Mesendoderm (in vitro differentiated cells): ENCODE results near the gene LAMA1.

Source experiments
- DNase-seq: peaks from one replicate; pipeline ENCODE4 v3.0.0; 2013
- H2AK5ac ChIP-seq: 2 replicates; pipeline ENCODE4 v1.6.1; 2013; ENCODE audit warnings: low read length, inconsistent platforms
- H2BK120ac ChIP-seq: 2 replicates; pipeline ENCODE4 v1.6.1; 2013; ENCODE audit warnings: low read depth, mild to moderate bottlenecking, low read length, moderate library complexity, mixed read lengths
- H2BK15ac ChIP-seq: replicated peaks from 2 replicates; pipeline ENCODE4 v1.6.1; 2013; ENCODE audit warnings: low read depth, mild to moderate bottlenecking, moderate library complexity
- H2BK5ac ChIP-seq: 2 replicates; pipeline ENCODE4 v1.6.1; 2013; ENCODE audit warnings: low read length, inconsistent platforms
- H3K18ac ChIP-seq: 2 replicates; pipeline ENCODE4 v1.6.1; 2013; ENCODE audit warnings: mild to moderate bottlenecking, low read length, mixed read lengths
- H3K23ac ChIP-seq: one replicate; pipeline ENCODE4 v1.6.1; 2013; ENCODE audit warnings: low read length
- H3K27ac ChIP-seq: 2 replicates; pipeline ENCODE4 v1.5.1; 2013; ENCODE audit warnings: low read depth, mild to moderate bottlenecking, inconsistent platforms, low read length, moderate library complexity
- H3K27me3 ChIP-seq: 2 replicates; pipeline ENCODE4 v1.6.1; 2013; ENCODE audit warnings: low read length, control low read depth, mild to moderate bottlenecking, inconsistent platforms; ENCODE audit not compliant: insufficient read depth, poor library complexity
- H3K36me3 ChIP-seq: 2 replicates; pipeline ENCODE4 v1.6.1; 2013; ENCODE audit warnings: low read length, inconsistent platforms; ENCODE audit not compliant: control insufficient read depth, insufficient read depth
- H3K4ac ChIP-seq: one replicate; pipeline ENCODE4 v1.6.1; 2013; ENCODE audit warnings: low read depth, mild to moderate bottlenecking, low read length, moderate library complexity
- H3K4me1 ChIP-seq: 2 replicates; pipeline ENCODE4 v1.6.1; 2013; ENCODE audit warnings: low read depth, low read length, inconsistent platforms; ENCODE audit not compliant: control insufficient read depth
- H3K4me2 ChIP-seq: 2 replicates; pipeline ENCODE4 v1.6.1; 2013; ENCODE audit warnings: low read length
- H3K4me3 ChIP-seq: 2 replicates; pipeline ENCODE4 v1.5.1; 2013; ENCODE audit warnings: mild to moderate bottlenecking, low read length
- H3K56ac ChIP-seq: one replicate; pipeline ENCODE4 v1.6.1; 2013; ENCODE audit warnings: low read length
- H3K79me1 ChIP-seq: 2 replicates; pipeline ENCODE4 v1.6.1; 2013; ENCODE audit warnings: low read length, inconsistent platforms
- H3K79me2 ChIP-seq: 2 replicates; pipeline ENCODE4 v1.6.1; 2013; ENCODE audit warnings: mild to moderate bottlenecking, low read length; ENCODE audit not compliant: control insufficient read depth, insufficient read depth
- H3K9ac ChIP-seq: 2 replicates; pipeline ENCODE4 v1.6.1; 2013; ENCODE audit warnings: low read length, inconsistent platforms
- H4K5ac ChIP-seq: one replicate; pipeline ENCODE4 v1.6.1; 2013; ENCODE audit warnings: low read length
- H4K8ac ChIP-seq: one replicate; pipeline ENCODE4 v1.6.1; 2013; ENCODE audit warnings: low read depth, mild to moderate bottlenecking, control low read depth, low read length, moderate library complexity
- WGBS: extraction: QIAGEN DNeasy Blood & Tissue Kit; methylation state at CpG from one replicate; pipeline ENCODE4 v1.1.7; 2013; ENCODE audit warnings: low lambda C conversion rate, missing lambda C conversion rate; ENCODE audit not compliant: insufficient coverage; ENCODE audit errors: extremely low coverage; 5-methylcytosine and 5-hydroxymethylcytosine counted together

The LAMA1 gene

DNA sequence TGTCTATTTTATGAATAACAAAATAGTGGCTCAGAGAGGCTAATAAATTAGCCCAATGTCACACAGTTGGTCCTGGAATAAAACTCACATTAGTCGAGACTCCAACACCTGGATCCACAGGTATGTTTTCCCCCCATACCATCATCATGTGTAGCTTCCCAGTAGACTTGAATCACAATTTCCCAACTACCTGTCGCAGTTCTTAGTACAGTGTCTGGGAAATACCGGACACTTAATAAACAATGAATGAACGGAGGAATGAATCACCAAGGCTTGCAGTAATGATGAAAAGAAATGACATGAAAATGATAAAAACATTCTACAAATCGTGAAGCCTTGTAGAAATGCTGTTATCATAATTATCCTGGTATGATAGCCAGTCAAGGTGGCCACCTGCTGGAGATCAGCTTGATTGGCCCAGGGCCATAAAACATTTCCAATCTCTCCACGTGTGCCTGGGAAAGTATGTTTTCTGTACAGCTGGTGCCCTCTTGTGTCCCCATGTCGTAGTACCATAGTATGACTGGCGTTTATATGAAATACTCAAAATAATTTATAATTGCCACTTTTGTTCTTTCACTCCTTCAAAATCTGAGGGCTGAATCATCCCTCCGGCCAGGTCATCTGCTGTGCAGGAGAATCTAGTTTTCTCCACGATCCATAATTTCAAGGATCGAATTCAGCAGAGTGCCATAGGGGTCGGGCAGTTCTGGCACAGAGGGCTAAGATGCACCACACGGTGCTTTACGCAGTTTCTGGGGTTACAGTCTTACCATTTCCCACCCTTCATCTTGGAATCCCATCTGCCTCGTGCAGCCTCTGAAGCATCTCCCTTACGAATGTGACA, 95.4 kb downstream of the LAMA1 start:
- H3K18ac ChIP-seq, result no peak overlapping the region
- H3K27ac ChIP-seq, result no peak overlapping the region
- no peak overlapping the region for H4K8ac ChIP-seq
- H2BK15ac ChIP-seq, result no peak overlapping the region
- no peaks in the 10 kb centered on the region for H3K4me1 ChIP-seq
- DNase-seq, result peak; percentile 56
- H3K36me3 ChIP-seq, result peaks cover 9% of the 10 kb centered on the region
- H3K4me2 ChIP-seq, result no peak overlapping the region
- H3K9ac ChIP-seq, result no peak overlapping the region
- no peak overlapping the region for H3K4me3 ChIP-seq
- no peak overlapping the region for H3K4ac ChIP-seq
- H3K27me3 ChIP-seq, result no peaks in the 10 kb centered on the region
- no peak overlapping the region for H3K56ac ChIP-seq
- H2BK5ac ChIP-seq, result no peak overlapping the region
- no peak overlapping the region for H4K5ac ChIP-seq
- H2AK5ac ChIP-seq, result no peak overlapping the region
- H3K79me1 ChIP-seq, result no peaks in the 10 kb centered on the region
- no peaks in the 10 kb centered on the region for H3K79me2 ChIP-seq
- WGBS, result no CpG with 5 or more reads among the region's 16 CpGs
- no peak overlapping the region for H3K23ac ChIP-seq
- no peak overlapping the region for H2BK120ac ChIP-seq

- WGBS, result 100% methylated on average over 1 of the region's 13 CpGs
- Histone ChIP-seq H3K79me2 (no peaks in the 10 kb centered on the region), H3K4me1 (no peaks in the 10 kb centered on the region), H3K23ac (no peak overlapping the region), H3K36me3 (peaks cover 9% of the 10 kb centered on the region), H3K4ac (no peak overlapping the region), H3K4me2 (no peak overlapping the region), H3K4me3 (no peak overlapping the region), H3K9ac (no peak overlapping the region), H2AK5ac (no peak overlapping the region), H3K27me3 (no peaks in the 10 kb centered on the region), H3K18ac (no peak overlapping the region), H2BK5ac (no peak overlapping the region), H3K79me1 (no peaks in the 10 kb centered on the region), H4K8ac (no peak overlapping the region), H2BK15ac (no peak overlapping the region), H4K5ac (no peak overlapping the region), H3K56ac (no peak overlapping the region), H2BK120ac (no peak overlapping the region), H3K27ac (no peak overlapping the region)
- peak; percentile 50 for DNase-seq
Measured at GRCh38 chr18:7020995-7021777, 96.4 kb downstream of the LAMA1 start.

GRCh38 chr18:7017013-7017412, 100.6 kb downstream of the LAMA1 start:
- Histone ChIP-seq H2BK5ac (no peak overlapping the region), H3K27ac (no peak overlapping the region), H2BK120ac (no peak overlapping the region), H3K4me1 (no peaks in the 10 kb centered on the region), H4K5ac (no peak overlapping the region), H3K4me3 (no peak overlapping the region), H3K4ac (no peak overlapping the region), H3K23ac (no peak overlapping the region), H3K36me3 (peaks cover 4% of the 10 kb centered on the region), H3K27me3 (no peaks in the 10 kb centered on the region), H3K79me2 (no peaks in the 10 kb centered on the region), H3K56ac (no peak overlapping the region), H3K79me1 (no peaks in the 10 kb centered on the region), H2BK15ac (no peak overlapping the region), H3K9ac (no peak overlapping the region), H2AK5ac (no peak overlapping the region), H3K4me2 (no peak overlapping the region), H3K18ac (no peak overlapping the region), H4K8ac (no peak overlapping the region)
- DNase-seq, result no peak
- no CpG with 5 or more reads among the region's 5 CpGs for WGBS

- Histone ChIP-seq H2BK5ac (no peak overlapping the region), H3K18ac (no peak overlapping the region), H3K4me1 (no peaks in the 10 kb centered on the region), H4K8ac (no peak overlapping the region), H2AK5ac (no peak overlapping the region), H3K36me3 (peaks cover 4% of the 10 kb centered on the region), H3K9ac (no peak overlapping the region), H3K23ac (no peak overlapping the region), H3K4ac (no peak overlapping the region), H3K4me3 (no peak overlapping the region), H3K79me1 (no peaks in the 10 kb centered on the region), H2BK15ac (no peak overlapping the region), H3K4me2 (no peak overlapping the region), H3K27me3 (no peaks in the 10 kb centered on the region), H3K27ac (no peak overlapping the region), H3K56ac (no peak overlapping the region), H2BK120ac (no peak overlapping the region), H4K5ac (no peak overlapping the region), H3K79me2 (no peaks in the 10 kb centered on the region)
- WGBS, result no CpG with 5 or more reads among the region's 19 CpGs
- DNase-seq, result no peak
Measured at GRCh38 chr18:7011142-7011541, 106.5 kb downstream of the LAMA1 start.

- no peak for DNase-seq
- Histone ChIP-seq H3K4ac (no peak overlapping the region), H3K79me2 (no peaks in the 10 kb centered on the region), H2BK15ac (no peak overlapping the region), H3K56ac (no peak overlapping the region), H3K27ac (no peak overlapping the region), H3K27me3 (no peaks in the 10 kb centered on the region), H3K4me2 (no peak overlapping the region), H4K8ac (no peak overlapping the region), H3K79me1 (no peaks in the 10 kb centered on the region), H2AK5ac (no peak overlapping the region), H3K36me3 (peaks cover 4% of the 10 kb centered on the region), H3K4me1 (no peaks in the 10 kb centered on the region), H4K5ac (no peak overlapping the region), H3K4me3 (no peak overlapping the region), H2BK5ac (no peak overlapping the region), H3K18ac (no peak overlapping the region), H3K23ac (no peak overlapping the region), H2BK120ac (no peak overlapping the region), H3K9ac (no peak overlapping the region)
- no CpG with 5 or more reads among the region's 6 CpGs for WGBS
Measured at GRCh38 chr18:7004009-7004408, 113.6 kb downstream of the LAMA1 start.
